HepG2 (cell line): ENCODE data around the gene BIRC3. TPM values are rescaled to one million over a fixed set of nuclear protein-coding genes. Genes with fewer than 3 reads are reported as not detected.

Source experiments
- CHCHD3 ChIP-seq: sonication (generic); formaldehyde crosslinking; IDR thresholded peaks from 2 replicates; pipeline ENCODE4 v1.8.0; 2022; ENCODE audit warnings: mild to moderate bottlenecking, missing genetic modification reagents, moderate library complexity
- E2F1 ChIP-seq: sonication (generic); formaldehyde crosslinking; IDR thresholded peaks from 2 replicates; pipeline ENCODE4 v1.5.0; 2020; ENCODE audit warnings: missing genetic modification reagents
- GLMP ChIP-seq: sonication (generic); formaldehyde crosslinking; IDR thresholded peaks from 2 replicates; pipeline ENCODE4 v1.9.0; 2021; ENCODE audit warnings: missing genetic modification reagents, mild to moderate bottlenecking, borderline replicate concordance
- HMGA1 ChIP-seq: sonication (generic); formaldehyde crosslinking; conservative IDR thresholded peaks from 2 replicates; pipeline ENCODE4 v1.4.0; 2020; ENCODE audit warnings: missing genetic modification reagents
- HMGXB4 ChIP-seq, 2 experiments: sonication (generic) in 1 of 2; formaldehyde crosslinking in 1 of 2; IDR thresholded peaks; 2 replicates each; pipeline versions ENCODE4 v1.4.0 to v1.6.1; 2018 to 2020; ENCODE audit warnings: missing genetic modification reagents in 2 of 2, borderline replicate concordance in 1 of 2, low read depth in 1 of 2, mild to moderate bottlenecking in 1 of 2, missing biosample characterization in 1 of 2
- ISL2 ChIP-seq: sonication (generic); formaldehyde crosslinking; IDR thresholded peaks from 2 replicates; pipeline ENCODE4 v1.5.0; 2020; ENCODE audit warnings: missing genetic modification reagents
- KAT8 ChIP-seq: IDR thresholded peaks from 2 replicates; pipeline ENCODE4 v1.6.1; 2016; ENCODE audit warnings: missing genetic modification reagents, missing compliant biosample characterization
- SNAI1 ChIP-seq: sonication (generic); formaldehyde crosslinking; IDR thresholded peaks from 2 replicates; pipeline ENCODE4 v1.5.0; 2020; ENCODE audit warnings: mild to moderate bottlenecking, missing genetic modification reagents, borderline replicate concordance
- ZBTB21 ChIP-seq: sonication (generic); formaldehyde crosslinking; IDR thresholded peaks from 2 replicates; pipeline ENCODE4 v1.4.0; 2020; ENCODE audit warnings: missing genetic modification reagents
- ZBTB8A ChIP-seq: sonication (generic); formaldehyde crosslinking; IDR thresholded peaks from 2 replicates; pipeline ENCODE4 v1.4.0; 2020; ENCODE audit warnings: mild to moderate bottlenecking, low read depth, missing genetic modification reagents, borderline replicate concordance
- ZFX ChIP-seq: sonication (generic); formaldehyde crosslinking; IDR thresholded peaks from 2 replicates; pipeline ENCODE4 v1.4.0; 2020; ENCODE audit warnings: mild to moderate bottlenecking, low read depth, missing genetic modification reagents, moderate library complexity
- ZNF256 ChIP-seq: sonication (generic); formaldehyde crosslinking; conservative IDR thresholded peaks from 2 replicates; pipeline ENCODE4 v1.4.0; 2020; ENCODE audit warnings: missing genetic modification reagents
- ZNF674 ChIP-seq: sonication (generic); formaldehyde crosslinking; IDR thresholded peaks from 2 replicates; pipeline ENCODE4 v1.5.0; 2020; ENCODE audit warnings: low read depth, mild to moderate bottlenecking, missing genetic modification reagents
- polyA plus RNA-seq, 8 experiments: library from polyadenylated mRNA; depleted of rRNA in 3 of 8; stranded (reverse) in 7 of 8; unstranded in 1 of 8; fragments of >200 nt; fragmentation: Illumina TruSeq in 4 of 8; extraction: Trizol in 4 of 8; gene quantifications; 2 replicates each; pipeline versions ENCODE4 v1.2.1 to v1.2.3, GENCODE V29; 2011 to 2016; ENCODE audit warnings: low read depth in 4 of 8, missing spikeins in 1 of 8, mixed read lengths in 1 of 8; ENCODE audit not compliant: insufficient read depth in 1 of 8
- total RNA-seq, 5 experiments: library from RNA; depleted of rRNA; stranded (reverse); fragments of >200 nt; fragmentation: Illumina TruSeq; extraction: Trizol; gene quantifications; 2 replicates each; pipeline ENCODE4 v1.2.3, GENCODE V29; 2016; ENCODE audit warnings: low read depth in 1 of 5
- TF ChIP-seq, protein P1 (sequence below): sonication (generic); formaldehyde crosslinking; IDR thresholded peaks from 2 replicates; pipeline ENCODE4 v1.4.0; 2020; ENCODE audit warnings: missing genetic modification reagents
- TF ChIP-seq, protein P2 (sequence below): sonication (generic); formaldehyde crosslinking; IDR thresholded peaks from 2 replicates; pipeline ENCODE4 v1.5.1; 2020; ENCODE audit warnings: mild to moderate bottlenecking, missing genetic modification reagents, borderline replicate concordance

Gene BIRC3
- total and polyA plus RNA-seq, 2 of the 13 experiments (the other 11 are each of a cell fraction or from before 2014, with no cell fraction given), result 0.41 to 4.2 TPM

DNA sequence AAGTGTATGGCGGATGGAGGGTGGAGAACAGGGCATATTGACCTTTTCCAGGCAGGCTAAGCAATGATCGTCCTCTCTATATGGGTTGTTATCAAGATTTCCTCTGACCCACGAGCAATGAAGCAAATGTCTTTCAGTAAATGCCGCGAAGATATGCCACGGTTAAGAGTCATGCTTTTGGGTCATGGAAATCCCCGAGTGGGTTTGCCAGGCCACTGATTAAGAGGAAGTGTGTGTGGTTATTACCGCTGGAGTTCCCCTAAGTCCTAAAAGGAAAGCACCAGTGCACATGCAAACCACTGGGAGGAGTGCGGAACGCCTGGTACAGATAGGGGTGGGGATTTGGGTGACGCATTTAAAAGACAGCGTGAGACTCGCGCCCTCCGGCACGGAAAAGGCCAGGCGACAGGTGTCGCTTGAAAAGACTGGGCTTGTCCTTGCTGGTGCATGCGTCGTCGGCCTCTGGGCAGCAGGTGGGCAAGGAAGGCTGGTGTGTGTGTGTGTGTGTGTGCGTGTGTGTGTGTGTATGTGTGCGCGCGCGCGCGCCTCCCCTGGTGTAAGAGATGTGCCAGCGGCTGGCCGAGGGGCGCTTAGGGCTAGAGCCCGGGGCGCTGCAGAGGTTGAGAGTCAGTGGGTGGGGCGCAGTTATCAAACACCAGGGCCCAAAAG lies at the start of gene BIRC3 (continued):
- no peak for TF ChIP-seq E2F1
- no peak for TF ChIP-seq ISL2
- TF ChIP-seq GLMP (CRISPR knock-in tag), result no peak
- TF ChIP-seq ZBTB21, result no peak
- TF ChIP-seq ZNF256, result no peak
- TF ChIP-seq, protein P1, sequence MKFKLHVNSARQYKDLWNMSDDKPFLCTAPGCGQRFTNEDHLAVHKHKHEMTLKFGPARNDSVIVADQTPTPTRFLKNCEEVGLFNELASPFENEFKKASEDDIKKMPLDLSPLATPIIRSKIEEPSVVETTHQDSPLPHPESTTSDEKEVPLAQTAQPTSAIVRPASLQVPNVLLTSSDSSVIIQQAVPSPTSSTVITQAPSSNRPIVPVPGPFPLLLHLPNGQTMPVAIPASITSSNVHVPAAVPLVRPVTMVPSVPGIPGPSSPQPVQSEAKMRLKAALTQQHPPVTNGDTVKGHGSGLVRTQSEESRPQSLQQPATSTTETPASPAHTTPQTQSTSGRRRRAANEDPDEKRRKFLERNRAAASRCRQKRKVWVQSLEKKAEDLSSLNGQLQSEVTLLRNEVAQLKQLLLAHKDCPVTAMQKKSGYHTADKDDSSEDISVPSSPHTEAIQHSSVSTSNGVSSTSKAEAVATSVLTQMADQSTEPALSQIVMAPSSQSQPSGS, result no peak
- TF ChIP-seq HMGA1, result no peak
- TF ChIP-seq HMGXB4 (CRISPR knock-in tag; IDR thresholded peaks at IDR 0.05; ENCODE audit: borderline replicate concordance in 1 of 2, low read depth in 1 of 2), result peak; percentile 31 to 85; a peak in 3 of 4 replicates
- TF ChIP-seq SNAI1, result no peak
- TF ChIP-seq, protein P2, sequence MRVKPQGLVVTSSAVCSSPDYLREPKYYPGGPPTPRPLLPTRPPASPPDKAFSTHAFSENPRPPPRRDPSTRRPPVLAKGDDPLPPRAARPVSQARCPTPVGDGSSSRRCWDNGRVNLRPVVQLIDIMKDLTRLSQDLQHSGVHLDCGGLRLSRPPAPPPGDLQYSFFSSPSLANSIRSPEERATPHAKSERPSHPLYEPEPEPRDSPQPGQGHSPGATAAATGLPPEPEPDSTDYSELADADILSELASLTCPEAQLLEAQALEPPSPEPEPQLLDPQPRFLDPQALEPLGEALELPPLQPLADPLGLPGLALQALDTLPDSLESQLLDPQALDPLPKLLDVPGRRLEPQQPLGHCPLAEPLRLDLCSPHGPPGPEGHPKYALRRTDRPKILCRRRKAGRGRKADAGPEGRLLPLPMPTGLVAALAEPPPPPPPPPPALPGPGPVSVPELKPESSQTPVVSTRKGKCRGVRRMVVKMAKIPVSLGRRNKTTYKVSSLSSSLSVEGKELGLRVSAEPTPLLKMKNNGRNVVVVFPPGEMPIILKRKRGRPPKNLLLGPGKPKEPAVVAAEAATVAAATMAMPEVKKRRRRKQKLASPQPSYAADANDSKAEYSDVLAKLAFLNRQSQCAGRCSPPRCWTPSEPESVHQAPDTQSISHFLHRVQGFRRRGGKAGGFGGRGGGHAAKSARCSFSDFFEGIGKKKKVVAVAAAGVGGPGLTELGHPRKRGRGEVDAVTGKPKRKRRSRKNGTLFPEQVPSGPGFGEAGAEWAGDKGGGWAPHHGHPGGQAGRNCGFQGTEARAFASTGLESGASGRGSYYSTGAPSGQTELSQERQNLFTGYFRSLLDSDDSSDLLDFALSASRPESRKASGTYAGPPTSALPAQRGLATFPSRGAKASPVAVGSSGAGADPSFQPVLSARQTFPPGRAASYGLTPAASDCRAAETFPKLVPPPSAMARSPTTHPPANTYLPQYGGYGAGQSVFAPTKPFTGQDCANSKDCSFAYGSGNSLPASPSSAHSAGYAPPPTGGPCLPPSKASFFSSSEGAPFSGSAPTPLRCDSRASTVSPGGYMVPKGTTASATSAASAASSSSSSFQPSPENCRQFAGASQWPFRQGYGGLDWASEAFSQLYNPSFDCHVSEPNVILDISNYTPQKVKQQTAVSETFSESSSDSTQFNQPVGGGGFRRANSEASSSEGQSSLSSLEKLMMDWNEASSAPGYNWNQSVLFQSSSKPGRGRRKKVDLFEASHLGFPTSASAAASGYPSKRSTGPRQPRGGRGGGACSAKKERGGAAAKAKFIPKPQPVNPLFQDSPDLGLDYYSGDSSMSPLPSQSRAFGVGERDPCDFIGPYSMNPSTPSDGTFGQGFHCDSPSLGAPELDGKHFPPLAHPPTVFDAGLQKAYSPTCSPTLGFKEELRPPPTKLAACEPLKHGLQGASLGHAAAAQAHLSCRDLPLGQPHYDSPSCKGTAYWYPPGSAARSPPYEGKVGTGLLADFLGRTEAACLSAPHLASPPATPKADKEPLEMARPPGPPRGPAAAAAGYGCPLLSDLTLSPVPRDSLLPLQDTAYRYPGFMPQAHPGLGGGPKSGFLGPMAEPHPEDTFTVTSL, result 0 out of 2 replicates have a peak, but pooled peaks have one; percentile 43
- no peak for TF ChIP-seq CHCHD3 (CRISPR knock-in tag)
- TF ChIP-seq KAT8, result 0 out of 2 replicates have a peak, but pooled peaks have one; percentile 15
- no peak for TF ChIP-seq ZBTB8A (CRISPR knock-in tag)
- no peak for TF ChIP-seq ZNF674 (CRISPR knock-in tag)
- TF ChIP-seq ZFX (CRISPR knock-in tag), result peak; percentile 70
